K562 treated with DMSO at 1 percent for 24 hours (cell line): Measurements from ENCODE around the gene TSPAN32. TPM values are rescaled to one million over a fixed set of nuclear protein-coding genes. Genes with fewer than 3 reads are reported as not detected.

Experiments used
- total RNA-seq: library from RNA; unstranded; fragments of 300-600 nt; gene quantifications from 2 replicates; pipeline ENCODE4 v1.2.3, GENCODE V29; 2022; ENCODE audit warnings: low read depth; ENCODE audit not compliant: insufficient read depth

Gene TSPAN32
- total RNA-seq, result 0.82 and 2.6 TPM in 2 replicates

GRCh38 chr11:2301631-2302305, at the start of gene TSPAN32, which contains the start of gene C11orf21:
TSS of gene TSPAN32 (plus strand) at chr11:2302013. CDS start at chr11:2302150, 137 bp downstream.
TSS of gene C11orf21 (minus strand) at chr11:2301918. CDS start at chr11:2301808, 110 bp downstream.

GRCh38 chr11:2270322-2271076, 31.3 kb upstream of the TSPAN32 start, which contains the start of gene ASCL2:
TSS of gene ASCL2 (minus strand) at chr11:2270588. CDS start at chr11:2270332, 256 bp downstream.

Other genes with a start within 250 kb of the TSPAN32 start
- gene IGF2, start 162.6 kb upstream of the TSPAN32 start, total RNA-seq, result 0.07 TPM in 1 of 2 replicates, not detected in the other
- gene INS, start 140.8 kb upstream of the TSPAN32 start, total RNA-seq, result not detected in 2 replicates
- not detected in 2 replicates for gene TH, start 130.2 kb upstream of the TSPAN32 start, total RNA-seq
- gene ASCL2, start 31.4 kb upstream of the TSPAN32 start, total RNA-seq, result 0.34 and 0.36 TPM in 2 replicates
- gene C11orf21, start 95 bp upstream of the TSPAN32 start, total RNA-seq, result 0.65 and 0.97 TPM in 2 replicates
- 238 TPM in 2 replicates for gene CD81, start 75.3 kb downstream of the TSPAN32 start, total RNA-seq
- gene TSSC4, start 98.7 kb downstream of the TSPAN32 start, total RNA-seq, result 43.9 and 50.6 TPM in 2 replicates
- gene TRPM5, start 142.5 kb downstream of the TSPAN32 start, total RNA-seq, result not detected in 2 replicates
- gene KCNQ1, start 143.0 kb downstream of the TSPAN32 start, total RNA-seq, result not detected in 2 replicates